ENCODE measurements around the gene FAM110C.

Gene FAM110C

DNA sequence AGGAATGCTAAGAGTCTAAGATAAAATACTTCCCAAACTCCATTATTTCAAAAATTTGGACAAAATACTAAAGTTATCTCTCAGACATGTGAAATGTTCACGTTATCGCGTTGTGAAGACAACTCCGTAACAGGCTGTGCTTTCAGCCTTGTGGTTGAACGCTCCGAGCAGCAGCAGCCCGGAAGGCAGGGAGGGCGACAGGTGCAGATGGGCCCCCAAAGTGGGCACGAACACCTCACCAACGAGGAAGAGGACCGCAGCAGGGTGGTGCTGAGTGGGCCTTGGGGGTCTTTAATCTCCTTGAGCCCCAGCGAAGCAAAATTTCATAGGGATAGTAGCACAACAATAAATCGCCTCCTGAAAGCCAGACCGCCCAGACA lies 1.0 kb upstream of the FAM110C start:
- TF ChIP-seq OSR1 (CRISPR knock-in tag; IDR thresholded peaks at IDR 0.05) (no peak), ZFP30 (CRISPR knock-in tag; IDR thresholded peaks at IDR 0.05) (no peak), SNAI2 (CRISPR knock-in tag; IDR thresholded peaks at IDR 0.05) (no peak)
- TF ChIP-seq, protein P1, sequence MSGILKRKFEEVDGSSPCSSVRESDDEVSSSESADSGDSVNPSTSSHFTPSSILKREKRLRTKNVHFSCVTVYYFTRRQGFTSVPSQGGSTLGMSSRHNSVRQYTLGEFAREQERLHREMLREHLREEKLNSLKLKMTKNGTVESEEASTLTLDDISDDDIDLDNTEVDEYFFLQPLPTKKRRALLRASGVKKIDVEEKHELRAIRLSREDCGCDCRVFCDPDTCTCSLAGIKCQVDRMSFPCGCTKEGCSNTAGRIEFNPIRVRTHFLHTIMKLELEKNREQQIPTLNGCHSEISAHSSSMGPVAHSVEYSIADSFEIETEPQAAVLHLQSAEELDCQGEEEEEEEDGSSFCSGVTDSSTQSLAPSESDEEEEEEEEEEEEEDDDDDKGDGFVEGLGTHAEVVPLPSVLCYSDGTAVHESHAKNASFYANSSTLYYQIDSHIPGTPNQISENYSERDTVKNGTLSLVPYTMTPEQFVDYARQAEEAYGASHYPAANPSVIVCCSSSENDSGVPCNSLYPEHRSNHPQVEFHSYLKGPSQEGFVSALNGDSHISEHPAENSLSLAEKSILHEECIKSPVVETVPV (CRISPR knock-in tag; IDR thresholded peaks at IDR 0.05), result no peak
- no peak for ATAC-seq

DNA sequence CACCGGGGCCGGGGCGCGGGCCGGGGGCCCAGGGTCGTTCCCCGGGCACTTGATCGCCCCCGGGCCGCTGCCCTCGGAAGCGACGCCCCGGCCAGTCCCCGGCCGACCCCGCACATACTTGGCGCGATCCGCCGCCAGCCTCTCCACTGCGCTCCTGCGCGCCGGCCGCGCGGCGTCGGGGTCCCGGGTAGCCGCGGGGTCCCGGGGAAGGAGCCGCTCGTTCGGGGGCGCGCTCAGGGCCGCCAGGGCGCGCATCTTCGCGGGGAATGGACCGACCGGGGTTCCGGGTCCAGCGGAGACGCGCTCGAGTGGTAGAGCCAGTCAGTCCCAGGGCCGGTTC lies 204 bp downstream of the FAM110C start:
- TF ChIP-seq ZC3H10 (CRISPR knock-in tag; IDR thresholded peaks at IDR 0.05) (no peak), BACH2 (CRISPR knock-in tag; IDR thresholded peaks at IDR 0.05; ENCODE audit: borderline replicate concordance) (no peak), ZNF565 (CRISPR knock-in tag; conservative IDR thresholded peaks at IDR 0.05; ENCODE audit: low read depth) (no peak), SNAI2 (CRISPR knock-in tag; IDR thresholded peaks at IDR 0.05) (no peak), ISL1 (CRISPR knock-in tag; IDR thresholded peaks at IDR 0.05) (no peak), ZFP30 (CRISPR knock-in tag; IDR thresholded peaks at IDR 0.05) (no peak), ESRRG (CRISPR knock-in tag; IDR thresholded peaks at IDR 0.05) (no peak), GLIS3 (CRISPR knock-in tag; IDR thresholded peaks at IDR 0.05) (no peak), TOX (CRISPR knock-in tag; IDR thresholded peaks at IDR 0.05; ENCODE audit: borderline replicate concordance) (no peak), ZFP3 (CRISPR knock-in tag; IDR thresholded peaks at IDR 0.05) (no peak)
- TF ChIP-seq, protein P2, sequence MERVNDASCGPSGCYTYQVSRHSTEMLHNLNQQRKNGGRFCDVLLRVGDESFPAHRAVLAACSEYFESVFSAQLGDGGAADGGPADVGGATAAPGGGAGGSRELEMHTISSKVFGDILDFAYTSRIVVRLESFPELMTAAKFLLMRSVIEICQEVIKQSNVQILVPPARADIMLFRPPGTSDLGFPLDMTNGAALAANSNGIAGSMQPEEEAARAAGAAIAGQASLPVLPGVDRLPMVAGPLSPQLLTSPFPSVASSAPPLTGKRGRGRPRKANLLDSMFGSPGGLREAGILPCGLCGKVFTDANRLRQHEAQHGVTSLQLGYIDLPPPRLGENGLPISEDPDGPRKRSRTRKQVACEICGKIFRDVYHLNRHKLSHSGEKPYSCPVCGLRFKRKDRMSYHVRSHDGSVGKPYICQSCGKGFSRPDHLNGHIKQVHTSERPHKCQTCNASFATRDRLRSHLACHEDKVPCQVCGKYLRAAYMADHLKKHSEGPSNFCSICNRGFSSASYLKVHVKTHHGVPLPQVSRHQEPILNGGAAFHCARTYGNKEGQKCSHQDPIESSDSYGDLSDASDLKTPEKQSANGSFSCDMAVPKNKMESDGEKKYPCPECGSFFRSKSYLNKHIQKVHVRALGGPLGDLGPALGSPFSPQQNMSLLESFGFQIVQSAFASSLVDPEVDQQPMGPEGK (CRISPR knock-in tag; IDR thresholded peaks at IDR 0.05; ENCODE audit: borderline replicate concordance), result no peak
- TF ChIP-seq, protein P3, sequence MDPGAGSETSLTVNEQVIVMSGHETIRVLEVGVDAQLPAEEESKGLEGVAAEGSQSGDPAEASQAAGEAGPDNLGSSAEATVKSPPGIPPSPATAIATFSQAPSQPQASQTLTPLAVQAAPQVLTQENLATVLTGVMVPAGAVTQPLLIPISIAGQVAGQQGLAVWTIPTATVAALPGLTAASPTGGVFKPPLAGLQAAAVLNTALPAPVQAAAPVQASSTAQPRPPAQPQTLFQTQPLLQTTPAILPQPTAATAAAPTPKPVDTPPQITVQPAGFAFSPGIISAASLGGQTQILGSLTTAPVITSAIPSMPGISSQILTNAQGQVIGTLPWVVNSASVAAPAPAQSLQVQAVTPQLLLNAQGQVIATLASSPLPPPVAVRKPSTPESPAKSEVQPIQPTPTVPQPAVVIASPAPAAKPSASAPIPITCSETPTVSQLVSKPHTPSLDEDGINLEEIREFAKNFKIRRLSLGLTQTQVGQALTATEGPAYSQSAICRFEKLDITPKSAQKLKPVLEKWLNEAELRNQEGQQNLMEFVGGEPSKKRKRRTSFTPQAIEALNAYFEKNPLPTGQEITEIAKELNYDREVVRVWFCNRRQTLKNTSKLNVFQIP (CRISPR knock-in tag; IDR thresholded peaks at IDR 0.05; ENCODE audit: borderline replicate concordance, low read depth), result no peak
- TF ChIP-seq, protein P4, sequence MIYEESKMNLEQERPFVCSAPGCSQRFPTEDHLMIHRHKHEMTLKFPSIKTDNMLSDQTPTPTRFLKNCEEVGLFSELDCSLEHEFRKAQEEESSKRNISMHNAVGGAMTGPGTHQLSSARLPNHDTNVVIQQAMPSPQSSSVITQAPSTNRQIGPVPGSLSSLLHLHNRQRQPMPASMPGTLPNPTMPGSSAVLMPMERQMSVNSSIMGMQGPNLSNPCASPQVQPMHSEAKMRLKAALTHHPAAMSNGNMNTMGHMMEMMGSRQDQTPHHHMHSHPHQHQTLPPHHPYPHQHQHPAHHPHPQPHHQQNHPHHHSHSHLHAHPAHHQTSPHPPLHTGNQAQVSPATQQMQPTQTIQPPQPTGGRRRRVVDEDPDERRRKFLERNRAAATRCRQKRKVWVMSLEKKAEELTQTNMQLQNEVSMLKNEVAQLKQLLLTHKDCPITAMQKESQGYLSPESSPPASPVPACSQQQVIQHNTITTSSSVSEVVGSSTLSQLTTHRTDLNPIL (CRISPR knock-in tag; IDR thresholded peaks at IDR 0.05; ENCODE audit: low read depth), result no peak
- TF ChIP-seq, protein P1 (CRISPR knock-in tag; IDR thresholded peaks at IDR 0.05), result no peak
- ATAC-seq, result no peak

DNA sequence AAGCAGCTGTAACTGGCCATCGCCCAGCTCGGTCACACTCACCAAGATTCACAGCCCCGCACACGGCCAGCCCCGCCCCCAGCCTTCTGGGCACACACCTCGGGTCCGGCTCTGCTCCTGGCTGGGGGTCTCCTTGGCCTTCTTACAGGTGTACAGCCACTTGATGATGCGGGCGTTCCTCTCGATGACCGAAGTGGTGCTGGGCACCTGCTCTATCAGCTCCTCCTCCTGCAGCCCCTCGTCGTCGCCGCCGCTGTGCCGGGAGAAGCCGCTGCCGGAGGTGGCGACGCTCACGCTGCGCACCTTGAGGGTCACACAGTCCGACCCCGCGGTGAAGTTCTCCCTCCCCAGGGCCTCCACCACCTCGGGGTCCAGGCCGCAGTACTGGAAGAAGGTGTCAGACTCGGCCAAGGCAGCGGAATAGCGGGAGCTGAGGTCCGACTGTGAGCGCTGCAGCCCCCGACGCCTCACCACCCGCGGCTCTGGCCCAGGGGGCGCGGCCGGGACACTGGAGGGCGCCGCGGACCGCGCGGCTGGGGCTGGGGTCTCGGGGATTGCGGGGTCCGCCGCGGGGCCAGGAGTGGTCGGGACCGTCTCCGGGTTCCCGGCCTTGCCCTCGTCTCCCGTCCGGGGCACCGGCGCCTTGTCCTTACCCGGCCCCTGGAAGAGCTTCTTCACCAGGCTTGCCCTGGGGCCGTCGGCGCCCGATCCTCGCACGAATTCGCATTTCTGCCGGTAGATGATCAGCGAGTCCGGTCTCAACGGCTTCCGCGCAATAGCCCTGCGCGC lies 769 bp downstream of the FAM110C start:
- no peak for ATAC-seq
- TF ChIP-seq OSR1 (CRISPR knock-in tag; IDR thresholded peaks at IDR 0.05) (no peak), ISL1 (CRISPR knock-in tag; IDR thresholded peaks at IDR 0.05) (no peak), CSDC2 (CRISPR knock-in tag; IDR thresholded peaks at IDR 0.05) (no peak), TCF4 (CRISPR knock-in tag; IDR thresholded peaks at IDR 0.05; ENCODE audit: borderline replicate concordance) (no peak), ZFP3 (CRISPR knock-in tag; IDR thresholded peaks at IDR 0.05) (no peak), SNAI2 (CRISPR knock-in tag; IDR thresholded peaks at IDR 0.05) (no peak), ZNF70 (CRISPR knock-in tag; IDR thresholded peaks at IDR 0.05) (no peak), BACH2 (CRISPR knock-in tag; IDR thresholded peaks at IDR 0.05; ENCODE audit: borderline replicate concordance) (no peak), GLIS3 (CRISPR knock-in tag; IDR thresholded peaks at IDR 0.05) (no peak), ZNF565 (CRISPR knock-in tag; conservative IDR thresholded peaks at IDR 0.05; ENCODE audit: low read depth) (no peak), ESRRG (CRISPR knock-in tag; IDR thresholded peaks at IDR 0.05) (no peak), ZFP30 (CRISPR knock-in tag; IDR thresholded peaks at IDR 0.05) (no peak), PPARA (CRISPR knock-in tag; IDR thresholded peaks at IDR 0.05; ENCODE audit: borderline replicate concordance) (no peak), ARNTL (CRISPR knock-in tag; IDR thresholded peaks at IDR 0.05; ENCODE audit: borderline replicate concordance, low read depth) (no peak), ZC3H10 (CRISPR knock-in tag; IDR thresholded peaks at IDR 0.05) (no peak), ZNF8 (CRISPR knock-in tag; IDR thresholded peaks at IDR 0.05) (no peak), TOX (CRISPR knock-in tag; IDR thresholded peaks at IDR 0.05; ENCODE audit: borderline replicate concordance) (no peak)
- TF ChIP-seq, protein P2 (CRISPR knock-in tag; IDR thresholded peaks at IDR 0.05; ENCODE audit: borderline replicate concordance), result no peak
- TF ChIP-seq, protein P4 (CRISPR knock-in tag; IDR thresholded peaks at IDR 0.05; ENCODE audit: low read depth), result no peak

Data from SK-N-SH treated with all-trans-retinoic acid at 6 μM for 48 hours (cell line).